Adipose tissue (tissue), 3 donors: ENCODE measurements around the gene S100B. TPM values are rescaled to one million over a fixed set of nuclear protein-coding genes. Genes with fewer than 3 reads are reported as not detected.

ENCODE experiments used
- H3K27ac ChIP-seq: one replicate; pipeline ENCODE4 v1.5.1; 2013; ENCODE audit warnings: low read depth, low read length
- WGBS, 3 donors: extraction: QIAGEN DNeasy Blood & Tissue Kit; methylation state at CpG; one replicate each; pipeline ENCODE4 v1.1.7; 2013; 5-methylcytosine and 5-hydroxymethylcytosine counted together
- polyA plus RNA-seq, 3 donors: library from polyadenylated mRNA; stranded (reverse); fragments of 200-250 nt; gene quantifications; one replicate each; pipeline ENCODE4 v1.2.3, GENCODE V29; 2013
- donor health status: healthy with polysubstance abuse.
- donor health status: Bipolar disorder and iron deficiency.
- donor health status: healthy.

Gene S100B
- polyA plus RNA-seq, 3 donors = 6.3 to 271 (median 83.2) TPM

- no peak overlapping the region for H3K27ac ChIP-seq
- 90 to 95% (median 92%) methylated on average over 25 to 30 of the region's 30 CpGs for WGBS, 3 donors
These were observed 50.3 kb downstream of the S100B start for GRCh38 chr21:46554431-46555224.

GRCh38 chr21:46553993-46554392 is 50.9 kb downstream of the S100B start:
- H3K27ac ChIP-seq = no peak overlapping the region
- WGBS, 3 donors = 94 to 100% (median 97%) methylated on average over 13 of the region's 13 CpGs

GRCh38 chr21:46552865-46553379 is 52.0 kb downstream of the S100B start:
- no peak overlapping the region for H3K27ac ChIP-seq

GRCh38 chr21:46552274-46552673 is 52.6 kb downstream of the S100B start:
- no peak overlapping the region for H3K27ac ChIP-seq

More at GRCh38 chr21:46552865-46553379, 52.0 kb downstream of the S100B start:
- 95 to 97% (median 96%) methylated on average over 5 of the region's 5 CpGs for WGBS, 3 donors

GRCh38 chr21:46551636-46552241 is 53.1 kb downstream of the S100B start:
- 60 to 87% (median 60%) methylated on average over 24 of the region's 24 CpGs for WGBS, 3 donors
- H3K27ac ChIP-seq = no peak overlapping the region

More at GRCh38 chr21:46552274-46552673, 52.6 kb downstream of the S100B start:
- 52 to 86% (median 55%) methylated on average over 5 of the region's 5 CpGs for WGBS, 3 donors

- H3K27ac ChIP-seq = no peak overlapping the region
- WGBS, 3 donors = 77 to 93% (median 81%) methylated on average over 12 of the region's 12 CpGs
These were observed 54.6 kb downstream of the S100B start for GRCh38 chr21:46550116-46550941.

- 95 to 96% (median 96%) methylated on average over 18 of the region's 18 CpGs for WGBS, 3 donors
These were observed 55.2 kb downstream of the S100B start for GRCh38 chr21:46549650-46550049.

More at GRCh38 chr21:46549650-46550049, 55.2 kb downstream of the S100B start:
- no peak overlapping the region for H3K27ac ChIP-seq

Other genes starting within 250 kb of the S100B start
- 10 to 100 TPM in 2 of 3 donors, 1 to 10 TPM in 1; 9.8 to 19.0 (median 14.5) TPM for gene DIP2A, start 146.2 kb downstream of the S100B start, polyA plus RNA-seq
- gene PRMT2, start 30.6 kb upstream of the S100B start, polyA plus RNA-seq = 10 to 100 TPM; 38.9 to 99.8 (median 77.8) TPM